Psoas muscle (tissue), 8 donors: ENCODE results near the gene MBNL2. TPM values are rescaled to one million over a fixed set of nuclear protein-coding genes. Genes with fewer than 3 reads are reported as not detected.

Experiments used
- ATAC-seq, 4 donors: fragments of 200-7000 bp; cut with Tn5 transposase; one replicate each; pipeline ENCODE4 v1.9.1; 2020; ENCODE audit warnings: moderate library complexity in 3 of 4, mild to moderate bottlenecking in 2 of 4
- DNase-seq, 2 donors: peaks; one replicate each; pipeline ENCODE4 v3.0.0-alpha.2; 2020
- H3K27ac ChIP-seq: fragments of 200-600 bp; one replicate; pipeline ENCODE4 v1.8.0; 2022
- H3K27me3 ChIP-seq, 3 donors: fragments of 200-600 bp in 1 of 3; one replicate each; pipeline versions ENCODE4 v1.6.1 to v1.8.0; 2013 to 2022; ENCODE audit warnings: low read length in 2 of 3, mild to moderate bottlenecking in 2 of 3, moderate library complexity in 1 of 3; ENCODE audit not compliant: insufficient read depth in 3 of 3
- H3K36me3 ChIP-seq, 2 donors: fragments of 200-600 bp in 1 of 2; one replicate each; pipeline versions ENCODE4 v1.6.1 to v1.8.0; 2013 to 2022; ENCODE audit warnings: low read depth in 1 of 2, mild to moderate bottlenecking in 1 of 2, moderate library complexity in 1 of 2; ENCODE audit not compliant: insufficient read depth in 1 of 2
- H3K4me1 ChIP-seq: fragments of 200-600 bp; one replicate; pipeline ENCODE4 v1.8.0; 2022
- H3K4me3 ChIP-seq: fragments of 200-600 bp; one replicate; pipeline ENCODE4 v1.8.0; 2022; ENCODE audit warnings: mild to moderate bottlenecking
- H3K9me3 ChIP-seq: fragments of 200-600 bp; one replicate; pipeline ENCODE4 v1.8.0; 2022
- WGBS, 3 donors: extraction: QIAGEN DNeasy Blood & Tissue Kit; methylation state at CpG; one replicate each; pipeline versions ENCODE4 v1.1.6 to v1.1.7; 2013; 5-methylcytosine and 5-hydroxymethylcytosine counted together
- intact Hi-C, 2 donors: fragments of 100-400 bp; cut with DNase I; formaldehyde crosslinking; loops; one replicate each; pipeline versions ENCODE4 v1.11.0 to v1.14.2; 2022
- polyA plus RNA-seq, 3 donors: library from polyadenylated mRNA; stranded (reverse); fragments of 200-250 nt; gene quantifications; one replicate each; pipeline ENCODE4 v1.2.3, GENCODE V29; 2013
- total RNA-seq, 4 donors: library from RNA; stranded (reverse); fragmentation: NEBNext Ultra II Directional in 2 of 4; extraction: Animal tissue kit (Norgen Biotek cat#: 25700) in 2 of 4; gene quantifications; one replicate each; pipeline versions ENCODE4 v1.2.1 to v1.2.4, GENCODE V29; 2021 to 2023
- TF ChIP-seq, protein P1 (sequence below): fragments of 200-600 bp; IDR thresholded peaks from one replicate; pipeline ENCODE4 v1.8.0; 2022; ENCODE audit warnings: antibody characterized with exemption
- donor health status: healthy with polysubstance abuse.
- donor health status: DM: no; HTN: no; CAD: no; lungs with moderate emphysema.
- donor health status: Bipolar disorder and iron deficiency.
- donor health status: healthy.
- donor health status: DM: yes; HTN: yes; CAD: no.
- donor health status: DM: no; HTN: no; CAD: no.
- donor health status: DM: no; HTN: no; CAD: no.
- donor health status: DM: yes; HTN: yes; CAD: no.

MBNL2 gene
- total and polyA plus RNA-seq, 7 donors = 13.3 to 93.1 (median 61.9) TPM

DNA sequence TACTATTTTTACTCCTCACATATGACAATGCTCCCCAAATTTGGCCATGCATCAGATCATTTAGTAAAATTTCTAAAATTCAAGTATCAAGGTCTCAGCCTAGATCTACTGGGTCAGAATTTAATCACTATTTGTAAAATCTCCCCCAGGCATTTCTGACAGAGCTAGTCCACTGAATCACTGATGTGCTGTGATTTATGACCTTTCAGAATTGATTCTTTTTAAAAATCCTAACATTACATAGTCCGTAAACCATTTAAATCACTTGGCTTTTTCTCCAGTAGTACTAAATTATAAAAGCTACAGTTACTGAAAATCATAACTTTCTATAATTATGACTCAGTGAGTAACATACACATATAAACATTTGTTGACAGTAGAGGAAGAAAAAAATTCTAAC, 119.0 kb downstream of the MBNL2 start:
- peak overlapping the region; percentile 17 for H3K27ac ChIP-seq
- H3K27me3 ChIP-seq = no peaks in the 10 kb centered on the region
- peaks cover 0 to 16% of the 10 kb centered on the region in 2 donors for H3K36me3 ChIP-seq
- intact Hi-C loops = no loop called here
- no peaks in the 10 kb centered on the region for H3K9me3 ChIP-seq
- peaks cover 40% of the 10 kb centered on the region for H3K4me1 ChIP-seq
- WGBS, 3 donors = 78 to 85% (median 81%) methylated on average over 1 of the region's 1 CpG
- ATAC-seq (no peak), DNase-seq (no peak)
- H3K4me3 ChIP-seq = no peak overlapping the region
- TF ChIP-seq, protein P1, sequence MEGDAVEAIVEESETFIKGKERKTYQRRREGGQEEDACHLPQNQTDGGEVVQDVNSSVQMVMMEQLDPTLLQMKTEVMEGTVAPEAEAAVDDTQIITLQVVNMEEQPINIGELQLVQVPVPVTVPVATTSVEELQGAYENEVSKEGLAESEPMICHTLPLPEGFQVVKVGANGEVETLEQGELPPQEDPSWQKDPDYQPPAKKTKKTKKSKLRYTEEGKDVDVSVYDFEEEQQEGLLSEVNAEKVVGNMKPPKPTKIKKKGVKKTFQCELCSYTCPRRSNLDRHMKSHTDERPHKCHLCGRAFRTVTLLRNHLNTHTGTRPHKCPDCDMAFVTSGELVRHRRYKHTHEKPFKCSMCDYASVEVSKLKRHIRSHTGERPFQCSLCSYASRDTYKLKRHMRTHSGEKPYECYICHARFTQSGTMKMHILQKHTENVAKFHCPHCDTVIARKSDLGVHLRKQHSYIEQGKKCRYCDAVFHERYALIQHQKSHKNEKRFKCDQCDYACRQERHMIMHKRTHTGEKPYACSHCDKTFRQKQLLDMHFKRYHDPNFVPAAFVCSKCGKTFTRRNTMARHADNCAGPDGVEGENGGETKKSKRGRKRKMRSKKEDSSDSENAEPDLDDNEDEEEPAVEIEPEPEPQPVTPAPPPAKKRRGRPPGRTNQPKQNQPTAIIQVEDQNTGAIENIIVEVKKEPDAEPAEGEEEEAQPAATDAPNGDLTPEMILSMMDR = no peak

DNA sequence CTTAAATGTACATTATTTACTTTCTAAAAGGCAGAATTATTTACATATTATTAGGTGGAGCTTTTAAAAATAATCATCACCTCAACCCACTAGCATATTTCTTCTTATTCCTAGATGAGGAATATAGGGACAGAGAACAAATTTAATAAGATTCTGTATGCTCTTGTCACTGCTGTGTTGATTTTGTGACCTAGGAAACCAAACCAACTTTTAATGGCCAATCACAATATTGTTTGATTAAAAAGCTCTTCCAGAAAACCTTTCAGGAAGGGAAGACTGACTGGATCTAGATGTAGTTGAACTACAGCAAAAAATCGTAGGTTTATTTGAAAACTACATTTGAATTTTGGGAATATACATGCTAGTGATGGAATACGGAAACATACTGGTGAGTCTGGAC, 120.0 kb downstream of the MBNL2 start:
- intact Hi-C loops = no loop called here
- DNase-seq = no peak
- Histone ChIP-seq H3K4me1 (peaks cover 40% of the 10 kb centered on the region), H3K4me3 (no peak overlapping the region), H3K36me3 (peaks cover 0 to 26% of the 10 kb centered on the region in 2 donors), H3K9me3 (no peaks in the 10 kb centered on the region), H3K27ac (peak overlapping the region; percentile 17), H3K27me3 (no peaks in the 10 kb centered on the region)
- no peak for ATAC-seq
- TF ChIP-seq, protein P1 = no peak
- WGBS, 3 donors = 79 to 82% (median 81%) methylated on average over 2 of the region's 2 CpGs

DNA sequence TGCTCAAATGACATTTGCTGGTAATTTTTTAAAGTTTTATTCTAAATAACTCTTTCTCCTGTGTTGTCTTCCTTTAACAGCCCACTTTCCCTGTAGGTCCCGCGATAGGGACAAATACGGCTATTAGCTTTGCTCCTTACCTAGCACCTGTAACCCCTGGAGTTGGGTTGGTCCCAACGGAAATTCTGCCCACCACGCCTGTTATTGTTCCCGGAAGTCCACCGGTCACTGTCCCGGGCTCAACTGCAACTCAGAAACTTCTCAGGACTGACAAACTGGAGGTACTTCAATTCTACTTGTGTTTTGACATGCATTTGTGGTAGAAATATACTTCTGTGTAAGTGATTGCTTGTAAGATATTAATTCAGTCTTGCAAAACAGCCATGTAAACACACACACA, 120.8 kb downstream of the MBNL2 start:
- 71 to 78% (median 77%) methylated on average over 8 of the region's 8 CpGs for WGBS, 3 donors
- intact Hi-C loops = loop anchor here in 1 of 2 donors (1.0 kb wide), 1 partner anchor 233 kb away; no protein-coding TSS in a partner anchor

DNA sequence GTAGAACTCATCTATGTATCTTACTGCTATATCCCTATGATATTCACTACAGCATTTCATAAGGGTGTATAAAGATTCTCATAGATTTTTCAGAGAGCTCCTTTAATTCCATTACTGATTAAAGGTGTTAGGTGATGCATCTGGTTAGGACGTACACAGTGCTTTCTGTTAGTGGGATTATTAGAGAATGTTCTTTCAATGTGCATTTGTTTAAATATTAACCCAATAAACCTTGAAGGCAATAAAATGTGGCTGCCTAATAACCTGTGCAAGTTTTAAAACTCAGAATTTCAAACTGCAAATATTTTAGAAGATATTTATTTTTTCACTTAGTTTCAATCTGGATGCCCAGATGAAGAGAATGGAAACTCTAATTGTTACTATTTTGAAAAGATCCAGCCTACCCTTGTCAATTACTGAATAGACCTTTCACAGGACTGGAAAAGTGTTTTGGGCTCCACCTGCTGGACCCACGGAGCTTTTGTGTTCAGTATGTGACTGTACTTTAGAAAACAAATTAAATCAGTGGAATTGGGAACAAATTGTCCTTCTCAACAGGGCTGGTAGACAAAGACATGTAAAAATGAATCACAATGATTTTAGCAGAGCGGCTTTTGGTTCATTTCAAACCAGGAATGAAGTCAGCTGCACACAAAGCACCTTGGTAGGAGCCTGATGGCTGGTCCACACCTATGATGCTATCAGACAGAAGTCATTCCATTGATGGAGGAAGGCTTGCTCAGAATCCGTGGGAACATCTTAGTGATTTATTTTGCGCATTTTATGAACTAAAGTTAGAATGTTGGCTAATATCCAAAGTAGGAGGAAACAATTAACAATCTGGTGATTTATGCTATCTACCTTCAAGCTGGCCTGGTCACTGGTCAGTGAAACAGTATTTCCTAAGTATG, 122.4 kb downstream of the MBNL2 start:
- TF ChIP-seq, protein P1 = peak; percentile 79
- H3K36me3 ChIP-seq = peaks cover 3 to 50% of the 10 kb centered on the region in 2 donors
- H3K27ac ChIP-seq = peak overlapping the region; percentile 0
- ATAC-seq (peak; percentile 55 to 87 (median 80)), DNase-seq (peak; percentile 63 to 77)
- no peaks in the 10 kb centered on the region for H3K27me3 ChIP-seq
- no peaks in the 10 kb centered on the region for H3K9me3 ChIP-seq
- H3K4me3 ChIP-seq = no peak overlapping the region
- intact Hi-C loops = loop anchor here in 1 of 2 donors (2.0 kb wide), 1 partner anchor 236 kb away; no protein-coding TSS in a partner anchor
- WGBS, 3 donors = 35 to 44% (median 40%) methylated on average over 5 of the region's 5 CpGs
- peaks cover 22% of the 10 kb centered on the region for H3K4me1 ChIP-seq

More for the DNA sequence above, 120.8 kb downstream of the MBNL2 start:
- Histone ChIP-seq H3K4me1 (peaks cover 38% of the 10 kb centered on the region), H3K27me3 (no peaks in the 10 kb centered on the region), H3K36me3 (peaks cover 0 to 34% of the 10 kb centered on the region in 2 donors), H3K27ac (no peak overlapping the region), H3K4me3 (no peak overlapping the region), H3K9me3 (no peaks in the 10 kb centered on the region)
- TF ChIP-seq, protein P1 = no peak
- ATAC-seq (no peak), DNase-seq (no peak)
